HG02981 (cell line): ENCODE results near the gene FBXO17.
"Not testable (repeated sequence)": the region's sequence is repeated elsewhere in the genome, so short reads cannot be mapped to it uniquely, and the experiment has no call there.

Experiments
- ATAC-seq: cut with Tn5 transposase; IDR thresholded peaks from one replicate; pipeline ENCODE4 v1.9.1; 2021; ENCODE audit warnings: mild to moderate bottlenecking, moderate library complexity; ENCODE audit not compliant: unreplicated experiment

The FBXO17 gene

GRCh38 chr19:38980583-38981374 lies 5.2 kb upstream of the FBXO17 start:
- no peak for ATAC-seq

- no peak for ATAC-seq
Measured at GRCh38 chr19:38979812-38980211, 4.3 kb upstream of the FBXO17 start.

GRCh38 chr19:38978326-38978689 lies 2.8 kb upstream of the FBXO17 start:
- ATAC-seq: no peak

- peak; percentile 63 for ATAC-seq
Measured at GRCh38 chr19:38977445-38978325, 2.1 kb upstream of the FBXO17 start.

GRCh38 chr19:38975861-38976271 lies 324 bp upstream of the FBXO17 start:
- no peak for ATAC-seq

GRCh38 chr19:38974624-38975213 lies 823 bp downstream of the FBXO17 start:
- ATAC-seq: no peak

GRCh38 chr19:38971672-38972071 lies 3.9 kb downstream of the FBXO17 start:
- ATAC-seq: no peak

GRCh38 chr19:38970664-38971532 lies 4.6 kb downstream of the FBXO17 start:
- no peak for ATAC-seq

- ATAC-seq: not testable (repeated sequence)
Measured at GRCh38 chr19:38966149-38966548, 9.4 kb downstream of the FBXO17 start.

GRCh38 chr19:38964738-38965137 lies 10.8 kb downstream of the FBXO17 start:
- ATAC-seq: no peak

GRCh38 chr19:38959618-38960017 lies 15.9 kb downstream of the FBXO17 start:
- ATAC-seq: no peak

- no peak for ATAC-seq
Measured at GRCh38 chr19:38958301-38958700, 17.2 kb downstream of the FBXO17 start.

- ATAC-seq: no peak
Measured at GRCh38 chr19:38956264-38956663, 19.3 kb downstream of the FBXO17 start.

- ATAC-seq: no peak
Measured at GRCh38 chr19:38953677-38954076, 21.9 kb downstream of the FBXO17 start.

GRCh38 chr19:38952395-38953165 lies 23.0 kb downstream of the FBXO17 start:
- ATAC-seq: no peak

GRCh38 chr19:38951187-38951586 lies 24.4 kb downstream of the FBXO17 start:
- no peak for ATAC-seq

GRCh38 chr19:38949580-38950367 lies 25.8 kb downstream of the FBXO17 start:
- ATAC-seq: no peak

- no peak for ATAC-seq
Measured at GRCh38 chr19:38946229-38947010, 29.1 kb downstream of the FBXO17 start.
